CD14-positive monocyte (primary cell): ENCODE results near the gene BMP4. TPM values are rescaled to one million over a fixed set of nuclear protein-coding genes. Genes with fewer than 3 reads are reported as not detected.

Experiments
- DNase-seq, 3 donors: peaks; one replicate each; pipeline ENCODE4 v3.0.0-alpha.2; 2011 to 2022
- H2AFZ ChIP-seq: 2 replicates; pipeline ENCODE4 v1.6.0; 2012; ENCODE audit warnings: mild to moderate bottlenecking, low read depth, low read length, inconsistent platforms; ENCODE audit not compliant: insufficient read depth, poor library complexity, severe bottlenecking
- H3K27ac ChIP-seq, 2 donors: 1 replicate in 1 of 2; 2 replicates in 1 of 2; pipeline ENCODE4 v1.5.1; 2012 to 2013; ENCODE audit warnings: low read length in 2 of 2, control low read depth in 1 of 2, inconsistent platforms in 1 of 2, low read depth in 1 of 2, mild to moderate bottlenecking in 1 of 2
- H3K27me3 ChIP-seq, 2 donors: one replicate each; pipeline versions ENCODE4 v1.6.0 to v1.6.1; 2011 to 2013; ENCODE audit warnings: low read length in 2 of 2; ENCODE audit not compliant: control insufficient read depth in 2 of 2, insufficient read depth in 2 of 2
- H3K36me3 ChIP-seq, 2 donors: replicated peaks in 1 of 2; 1 replicate in 1 of 2; 2 replicates in 1 of 2; pipeline versions ENCODE4 v1.5.1 to v1.6.1; 2012 to 2013; ENCODE audit warnings: low read length in 2 of 2, control low read depth in 1 of 2, inconsistent platforms in 1 of 2, mild to moderate bottlenecking in 1 of 2; ENCODE audit not compliant: insufficient read depth in 2 of 2, control insufficient read depth in 1 of 2
- H3K4me1 ChIP-seq, 2 donors: 1 replicate in 1 of 2; 2 replicates in 1 of 2; pipeline versions ENCODE4 v1.5.1 to v1.6.1; 2012 to 2013; ENCODE audit warnings: low read length in 2 of 2, control low read depth in 1 of 2, inconsistent platforms in 1 of 2, mild to moderate bottlenecking in 1 of 2, moderate library complexity in 1 of 2; ENCODE audit not compliant: insufficient read depth in 2 of 2, control insufficient read depth in 1 of 2
- H3K4me2 ChIP-seq: replicated peaks from 2 replicates; pipeline ENCODE3; 2012; ENCODE audit warnings: low read length, moderate library complexity, mild to moderate bottlenecking; ENCODE audit not compliant: poor library complexity, severe bottlenecking; ENCODE audit errors: extremely low read depth
- H3K4me3 ChIP-seq, 3 experiments: fragments of 200-600 bp in 1 of 3; sonication (generic) in 1 of 3; replicated peaks in 1 of 3; 1 replicate in 2 of 3; 2 replicates in 1 of 3; pipeline ENCODE4 v1.5.1; 2011 to 2013; ENCODE audit warnings: low read length in 3 of 3, mild to moderate bottlenecking in 3 of 3, control low read depth in 2 of 3, low read depth in 2 of 3, inconsistent platforms in 1 of 3, moderate library complexity in 1 of 3
- H3K79me2 ChIP-seq: 2 replicates; pipeline ENCODE4 v1.6.0; 2012; ENCODE audit warnings: mild to moderate bottlenecking, control low read depth, inconsistent platforms, low read length, moderate library complexity; ENCODE audit not compliant: insufficient read depth
- H3K9ac ChIP-seq: 2 replicates; pipeline ENCODE4 v1.6.0; 2017; ENCODE audit warnings: low read length, mild to moderate bottlenecking; ENCODE audit not compliant: insufficient read depth, poor library complexity, severe bottlenecking
- H3K9me3 ChIP-seq, 2 donors: replicated peaks in 1 of 2; 1 replicate in 1 of 2; 2 replicates in 1 of 2; pipeline versions ENCODE4 v1.5.1 to v1.6.1; 2012 to 2013; ENCODE audit warnings: low read length in 2 of 2, control low read depth in 1 of 2; ENCODE audit not compliant: control insufficient read depth in 1 of 2, insufficient read depth in 1 of 2
- H4K20me1 ChIP-seq: 2 replicates; pipeline ENCODE4 v1.6.0; 2012; ENCODE audit warnings: mild to moderate bottlenecking, low read length, control low read depth, moderate library complexity; ENCODE audit not compliant: insufficient read depth
- H3K27ac Mint-ChIP-seq, 7 donors: one replicate each; pipeline ENCODE4 v1.8.0; 2020; ENCODE audit warnings: mild to moderate bottlenecking in 7 of 7, mixed read lengths in 7 of 7, moderate library complexity in 6 of 7, inconsistent platforms in 2 of 7
- H3K27me3 Mint-ChIP-seq, 3 donors: one replicate each; pipeline ENCODE4 v1.8.0; 2021 to 2022; ENCODE audit warnings: low read depth in 3 of 3, mild to moderate bottlenecking in 3 of 3, mixed read lengths in 3 of 3, moderate library complexity in 3 of 3, inconsistent platforms in 1 of 3
- H3K36me3 Mint-ChIP-seq, 2 donors: one replicate each; pipeline ENCODE4 v1.8.0; 2020; ENCODE audit warnings: mixed read lengths in 2 of 2, inconsistent platforms in 1 of 2, mild to moderate bottlenecking in 1 of 2
- H3K4me1 Mint-ChIP-seq: one replicate; pipeline ENCODE4 v1.8.0; 2020; ENCODE audit warnings: mild to moderate bottlenecking, mixed read lengths
- H3K4me3 Mint-ChIP-seq, 2 donors: one replicate each; pipeline ENCODE4 v1.8.0; 2020; ENCODE audit warnings: mild to moderate bottlenecking in 2 of 2, mixed read lengths in 2 of 2, moderate library complexity in 1 of 2
- H3K9me3 Mint-ChIP-seq, 7 donors: one replicate each; pipeline ENCODE4 v1.8.0; 2020 to 2022; ENCODE audit warnings: mixed read lengths in 7 of 7, mild to moderate bottlenecking in 6 of 7, moderate library complexity in 6 of 7, inconsistent platforms in 2 of 7
- WGBS: methylation state at CpG from one replicate; pipeline ENCODE4 v1.1.5; 2013; ENCODE audit warnings: missing lambda C conversion rate; ENCODE audit not compliant: insufficient coverage; 5-methylcytosine and 5-hydroxymethylcytosine counted together
- intact Hi-C, 2 donors: fragments of 100-400 bp; cut with micrococcal nuclease; formaldehyde crosslinking; loops; one replicate each; pipeline versions ENCODE4 v1.15.0 to v1.15.1; 2023
- polyA plus RNA-seq, 3 donors: library from polyadenylated mRNA; depleted of rRNA in 1 of 3; unstranded in 2 of 3; stranded (reverse) in 1 of 3; fragments of 300-500 nt in 2 of 3; fragments of >200 nt in 1 of 3; fragmentation: Illumina TruSeq in 2 of 3; gene quantifications; 1 replicate in 2 of 3; 2 replicates in 1 of 3; pipeline ENCODE4 v1.2.3, GENCODE V29; 2012 to 2021
- TF ChIP-seq, protein P1 (sequence below): fragments of 200-600 bp; IDR thresholded peaks from one replicate; pipeline ENCODE4 v1.8.0; 2022; ENCODE audit warnings: antibody characterized with exemption, mild to moderate bottlenecking

BMP4 gene
- polyA plus RNA-seq, 3 donors: 0.28 TPM; not detected in 2

DNA sequence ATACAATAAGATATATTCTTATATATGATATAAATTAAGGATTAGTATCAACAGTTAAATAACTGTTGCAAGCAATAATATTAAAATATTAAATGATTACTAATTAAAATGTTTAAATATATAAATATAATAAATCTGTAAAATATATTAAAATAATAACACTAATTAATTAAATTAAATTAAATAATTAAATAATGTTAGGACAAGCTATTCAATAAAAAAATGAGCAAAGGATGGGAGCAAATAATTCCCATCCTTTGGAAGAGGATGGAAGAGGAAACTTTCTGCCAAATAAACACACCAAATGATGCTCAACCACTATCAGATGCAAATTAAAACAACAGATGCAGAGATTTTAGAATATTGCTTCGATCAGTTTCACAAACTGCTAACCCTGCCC lies 39.4 kb upstream of the BMP4 start:
- H3K9me3 ChIP-seq: peaks cover 0 to 4% of the 10 kb centered on the region in 2 donors
- TF ChIP-seq, protein P1, sequence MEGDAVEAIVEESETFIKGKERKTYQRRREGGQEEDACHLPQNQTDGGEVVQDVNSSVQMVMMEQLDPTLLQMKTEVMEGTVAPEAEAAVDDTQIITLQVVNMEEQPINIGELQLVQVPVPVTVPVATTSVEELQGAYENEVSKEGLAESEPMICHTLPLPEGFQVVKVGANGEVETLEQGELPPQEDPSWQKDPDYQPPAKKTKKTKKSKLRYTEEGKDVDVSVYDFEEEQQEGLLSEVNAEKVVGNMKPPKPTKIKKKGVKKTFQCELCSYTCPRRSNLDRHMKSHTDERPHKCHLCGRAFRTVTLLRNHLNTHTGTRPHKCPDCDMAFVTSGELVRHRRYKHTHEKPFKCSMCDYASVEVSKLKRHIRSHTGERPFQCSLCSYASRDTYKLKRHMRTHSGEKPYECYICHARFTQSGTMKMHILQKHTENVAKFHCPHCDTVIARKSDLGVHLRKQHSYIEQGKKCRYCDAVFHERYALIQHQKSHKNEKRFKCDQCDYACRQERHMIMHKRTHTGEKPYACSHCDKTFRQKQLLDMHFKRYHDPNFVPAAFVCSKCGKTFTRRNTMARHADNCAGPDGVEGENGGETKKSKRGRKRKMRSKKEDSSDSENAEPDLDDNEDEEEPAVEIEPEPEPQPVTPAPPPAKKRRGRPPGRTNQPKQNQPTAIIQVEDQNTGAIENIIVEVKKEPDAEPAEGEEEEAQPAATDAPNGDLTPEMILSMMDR: no peak
- Mint-ChIP-seq H3K36me3 (no peaks in the 10 kb centered on the region), H3K4me1 (no peaks in the 10 kb centered on the region), H3K27me3 (peaks cover 0 to 5% (median 0%) of the 10 kb centered on the region in 3 donors), H3K9me3 (peaks cover 0 to 3% (median 0%) of the 10 kb centered on the region in 7 donors), H3K27ac (no peak overlapping the region), H3K4me3 (no peak overlapping the region)
- no peaks in the 10 kb centered on the region for H3K36me3 ChIP-seq
- no peak overlapping the region for H3K4me2 ChIP-seq
- H3K27ac ChIP-seq: no peak overlapping the region
- WGBS: no CpG with 5 or more reads among the region's 1 CpG
- no peaks in the 10 kb centered on the region for H3K27me3 ChIP-seq
- H3K4me3 ChIP-seq: no peak overlapping the region
- intact Hi-C loops: no loop called here
- H4K20me1 ChIP-seq: no peaks in the 10 kb centered on the region
- H3K4me1 ChIP-seq: no peaks in the 10 kb centered on the region
- no peak for DNase-seq
- no peaks in the 10 kb centered on the region for H3K79me2 ChIP-seq
- H2AFZ ChIP-seq: no peak overlapping the region
- H3K9ac ChIP-seq: no peak overlapping the region

DNA sequence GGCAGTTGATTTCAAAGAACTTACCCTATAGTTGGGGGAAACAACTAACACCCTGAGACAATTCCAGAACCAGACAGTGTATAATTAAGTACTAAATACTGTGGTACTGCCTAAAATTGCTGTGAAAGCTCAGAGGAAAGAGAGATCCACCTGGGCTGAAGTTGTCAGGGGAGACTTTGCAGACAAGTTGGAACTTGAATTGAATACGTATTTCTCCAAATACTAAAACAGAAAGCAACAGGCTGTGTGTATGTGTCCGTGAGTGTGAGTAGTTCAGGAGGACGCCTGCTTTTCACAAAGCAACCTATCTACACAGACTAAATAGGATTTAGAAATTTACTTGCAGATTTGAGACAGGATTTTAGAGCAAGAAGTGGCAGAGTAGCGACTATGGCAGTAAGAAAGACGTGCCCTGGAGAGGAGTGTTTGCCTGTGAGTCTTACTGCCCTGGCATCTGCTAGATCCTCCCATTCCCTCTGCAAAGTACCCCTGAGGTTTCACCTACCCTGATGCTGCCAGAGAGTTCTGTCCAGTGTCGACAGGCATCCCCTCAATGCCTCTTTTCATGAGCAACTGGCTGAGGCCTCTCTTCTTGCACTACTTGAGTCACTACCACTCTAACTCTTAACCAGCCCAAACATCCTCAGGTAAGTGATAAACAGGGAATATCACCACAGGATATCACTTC lies 37.4 kb upstream of the BMP4 start:
- Histone ChIP-seq H3K4me2 (no peak overlapping the region), H3K27ac (no peak overlapping the region), H4K20me1 (no peaks in the 10 kb centered on the region), H3K9me3 (peaks cover 0 to 4% of the 10 kb centered on the region in 2 donors), H3K79me2 (no peaks in the 10 kb centered on the region), H3K4me3 (no peak overlapping the region), H3K27me3 (no peaks in the 10 kb centered on the region), H3K9ac (no peak overlapping the region), H3K36me3 (no peaks in the 10 kb centered on the region), H2AFZ (no peak overlapping the region), H3K4me1 (no peaks in the 10 kb centered on the region)
- intact Hi-C loops: no loop called here
- Mint-ChIP-seq H3K27me3 (peaks cover 0 to 7% (median 1%) of the 10 kb centered on the region in 3 donors), H3K4me1 (no peaks in the 10 kb centered on the region), H3K9me3 (peaks cover 0 to 6% (median 2%) of the 10 kb centered on the region in 7 donors), H3K27ac (no peak overlapping the region), H3K4me3 (no peak overlapping the region), H3K36me3 (no peaks in the 10 kb centered on the region)
- TF ChIP-seq, protein P1: no peak
- 82% methylated on average over 2 of the region's 6 CpGs for WGBS
- no peak for DNase-seq
